GM13977 (cell line): ENCODE results near the gene LAMA4.

Experiments
- DNase-seq: peaks from one replicate; pipeline ENCODE4 v3.0.0; 2012; ENCODE audit warnings: low spot score
- CTCF ChIP-seq: IDR thresholded peaks from 2 replicates; pipeline ENCODE4 v1.5.1; 2012; ENCODE audit warnings: mild to moderate bottlenecking, control low read depth; ENCODE audit not compliant: insufficient read depth; ENCODE audit errors: extremely low read depth, missing control alignments
- in situ Hi-C: fragments of 300-500 bp; cut with MboI; formaldehyde crosslinking; loops from one replicate; pipeline ENCODE4 v1.12.0; 2022; ENCODE audit warnings: low sequenced_read_pairs, low pct_unique_long_range_greater_than_20kb, mixed read lengths, inconsistent platforms; ENCODE audit not compliant: unreplicated experiment

LAMA4 gene

DNA sequence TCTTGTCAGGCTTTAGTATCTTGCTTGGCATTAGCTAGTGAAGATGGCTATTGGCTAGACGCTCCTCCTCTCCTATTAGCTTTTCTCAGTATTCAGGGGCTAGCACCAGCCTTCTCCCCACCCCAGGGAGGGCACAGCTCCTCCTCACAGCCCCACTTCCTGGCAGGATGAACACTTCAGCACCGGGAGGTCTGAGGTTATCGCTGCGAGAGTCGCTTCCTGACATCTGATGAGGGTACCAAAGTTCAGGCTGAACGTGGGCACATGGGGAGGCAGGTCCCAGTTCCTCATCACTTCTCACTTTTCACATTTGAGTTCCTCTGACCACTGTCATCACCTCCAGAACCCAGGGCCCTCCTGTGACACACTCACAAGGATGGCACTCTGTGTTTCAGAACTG lies 66.6 kb downstream of the LAMA4 start:
- no peak for DNase-seq
- no peak for TF ChIP-seq CTCF
- in situ Hi-C loops = loop anchor here (25.0 kb wide), 1 partner anchor 1725 kb away; no protein-coding TSS in a partner anchor

DNA sequence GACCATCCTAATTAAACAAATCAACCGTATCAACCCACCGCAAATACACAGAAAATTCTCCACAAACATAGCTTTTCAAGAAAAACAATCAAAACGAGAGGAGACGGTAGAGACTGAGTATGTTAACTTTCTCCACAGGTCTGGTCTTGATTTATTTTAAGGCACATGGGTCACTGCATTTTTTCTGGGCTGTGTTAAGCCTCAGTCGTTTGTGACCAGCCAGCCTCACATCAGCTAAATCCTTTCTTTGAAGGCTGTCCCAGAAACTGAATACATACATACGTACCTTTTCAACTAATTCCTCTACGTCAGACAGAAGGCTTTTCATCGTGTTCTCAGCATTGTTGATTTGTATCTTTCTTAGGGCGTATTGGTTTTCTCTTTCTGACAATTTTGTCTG lies 69.4 kb downstream of the LAMA4 start:
- DNase-seq = no peak
- TF ChIP-seq CTCF = no peak
- in situ Hi-C loops = loop anchor here (25.0 kb wide), 1 partner anchor 1727 kb away; no protein-coding TSS in a partner anchor

DNA sequence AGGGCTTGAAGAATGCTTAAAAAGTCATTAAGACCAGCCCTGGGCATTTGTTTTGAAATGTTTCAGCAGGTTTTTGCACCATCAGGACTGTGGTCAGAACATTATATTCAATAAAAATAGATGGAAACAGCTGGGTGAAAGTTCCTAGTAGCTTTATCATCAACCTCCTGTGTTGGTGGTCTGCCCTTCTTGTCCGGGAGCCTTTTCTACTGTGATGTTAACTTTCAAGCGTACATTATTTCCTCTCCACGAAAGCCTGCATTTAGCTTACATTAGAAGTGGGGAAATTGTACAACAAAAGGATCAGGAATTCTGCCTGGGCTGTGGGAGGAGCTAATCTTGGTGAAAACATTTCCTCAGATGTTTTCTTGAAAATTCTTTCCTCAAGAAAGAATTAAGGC lies 71.1 kb downstream of the LAMA4 start:
- in situ Hi-C loops = loop anchor here (25.0 kb wide), 1 partner anchor 1729 kb away; no protein-coding TSS in a partner anchor
- no peak for TF ChIP-seq CTCF
- DNase-seq = no peak

- TF ChIP-seq CTCF = no peak
- no peak for DNase-seq
- in situ Hi-C loops = loop anchor here (25.0 kb wide), 1 partner anchor 1731 kb away; no protein-coding TSS in a partner anchor
Measured at GRCh38 chr6:112181130-112181529, 73.2 kb downstream of the LAMA4 start.

DNA sequence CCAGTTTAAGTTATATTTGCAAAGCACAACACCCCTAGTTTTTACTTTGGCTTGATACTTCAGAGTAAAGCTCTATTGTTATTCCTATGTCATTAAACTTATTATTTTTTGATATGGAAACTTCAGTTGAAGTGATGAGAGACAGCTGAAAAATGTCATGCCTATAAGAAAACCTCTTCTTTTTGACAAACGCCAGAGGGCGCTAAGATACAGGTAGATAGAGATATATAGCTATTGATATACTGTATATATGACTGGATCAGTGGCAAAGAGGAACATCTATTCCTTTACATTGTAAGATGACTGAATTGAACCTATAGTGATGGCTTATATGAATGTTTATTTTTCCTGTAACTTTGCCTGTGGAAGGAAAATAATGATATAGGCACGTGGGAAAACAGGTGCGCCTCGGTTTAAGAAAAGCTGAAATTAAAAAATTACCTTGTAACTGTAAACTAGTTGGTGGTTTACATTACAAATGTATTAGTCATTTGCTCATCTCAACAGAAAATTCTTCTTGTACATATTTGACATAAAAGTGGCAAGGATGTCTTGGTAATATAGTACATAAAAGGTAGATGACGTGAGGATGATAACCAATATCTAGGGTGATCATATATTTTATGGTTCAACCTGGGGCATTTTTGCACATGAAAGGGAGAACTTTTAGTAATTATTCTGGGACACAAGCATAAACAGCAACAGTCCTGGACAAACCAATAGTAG lies 74.1 kb downstream of the LAMA4 start:
- peak; percentile 64 for TF ChIP-seq CTCF
- in situ Hi-C loops = loop anchor here (25.0 kb wide), 1 partner anchor 1732 kb away; no protein-coding TSS in a partner anchor
- DNase-seq = peak; percentile 63

DNA sequence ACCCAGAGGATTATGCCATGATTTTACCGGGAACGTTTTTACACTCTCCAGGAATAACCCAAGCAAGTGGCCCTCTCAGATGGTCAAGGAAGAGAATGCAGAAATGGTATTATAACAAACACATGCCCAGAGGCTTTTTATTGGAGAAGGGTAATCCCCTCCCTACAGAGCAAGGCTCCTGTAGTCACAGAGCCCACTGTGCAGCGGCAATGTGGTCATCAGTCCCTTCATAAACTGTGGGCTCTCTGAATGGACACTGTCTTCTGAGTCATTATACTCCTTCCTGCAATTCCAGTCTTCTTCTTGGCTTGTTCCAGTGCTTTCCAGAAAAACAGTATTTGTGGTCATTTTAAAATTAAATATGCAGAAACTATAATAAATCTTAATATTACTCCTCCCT lies 74.7 kb downstream of the LAMA4 start:
- TF ChIP-seq CTCF = no peak
- no peak for DNase-seq
- in situ Hi-C loops = loop anchor here (10.0 to 25.0 kb wide), 2 partner anchors 125 to 1733 kb away; no protein-coding TSS in a partner anchor
